Mesothelial cell of epicardium (in vitro differentiated cells): Measurements from ENCODE around the gene PPP2R5B. TPM values are rescaled to one million over a fixed set of nuclear protein-coding genes. Genes with fewer than 3 reads are reported as not detected.

Source experiments
- DNase-seq, 2 experiments: peaks; one replicate each; pipeline ENCODE4 v3.0.0; 2021; ENCODE audit warnings: low spot score in 2 of 2; ENCODE audit not compliant: unreplicated experiment in 2 of 2
- H3K27ac Mint-ChIP-seq: 2 replicates; pipeline ENCODE4 v1.8.0; 2021; ENCODE audit warnings: mixed read lengths
- H3K27me3 Mint-ChIP-seq: 2 replicates; pipeline ENCODE4 v1.8.0; 2021; ENCODE audit warnings: low read depth, mixed read lengths
- H3K36me3 Mint-ChIP-seq: 2 replicates; pipeline ENCODE4 v1.8.0; 2021; ENCODE audit warnings: mixed read lengths
- H3K4me1 Mint-ChIP-seq: 2 replicates; pipeline ENCODE4 v1.8.0; 2021; ENCODE audit warnings: mixed read lengths
- H3K4me3 Mint-ChIP-seq: 2 replicates; pipeline ENCODE4 v1.8.0; 2021; ENCODE audit warnings: mild to moderate bottlenecking, moderate library complexity, mixed read lengths
- H3K9me3 Mint-ChIP-seq: 2 replicates; pipeline ENCODE4 v1.8.0; 2021; ENCODE audit warnings: mixed read lengths
- total RNA-seq: library from RNA; stranded (reverse); gene quantifications from 3 replicates; pipeline ENCODE4 v1.2.1, GENCODE V29; 2021
- TF ChIP-seq, protein P1 (sequence below): fragments of 200-600 bp; sonication (generic); IDR thresholded peaks from one replicate; pipeline ENCODE4 v1.5.0; 2021; ENCODE audit warnings: antibody characterized with exemption; ENCODE audit not compliant: unreplicated experiment

Gene PPP2R5B
- total RNA-seq, 1 donor from 2014 or later: 13.5 TPM

- H3K36me3 Mint-ChIP-seq: peaks cover 17% of the 10 kb centered on the region
- H3K4me1 Mint-ChIP-seq: peaks cover 9% of the 10 kb centered on the region
- no peak overlapping the region for H3K4me3 Mint-ChIP-seq
- H3K9me3 Mint-ChIP-seq: no peaks in the 10 kb centered on the region
- no peak for DNase-seq
- TF ChIP-seq, protein P1, sequence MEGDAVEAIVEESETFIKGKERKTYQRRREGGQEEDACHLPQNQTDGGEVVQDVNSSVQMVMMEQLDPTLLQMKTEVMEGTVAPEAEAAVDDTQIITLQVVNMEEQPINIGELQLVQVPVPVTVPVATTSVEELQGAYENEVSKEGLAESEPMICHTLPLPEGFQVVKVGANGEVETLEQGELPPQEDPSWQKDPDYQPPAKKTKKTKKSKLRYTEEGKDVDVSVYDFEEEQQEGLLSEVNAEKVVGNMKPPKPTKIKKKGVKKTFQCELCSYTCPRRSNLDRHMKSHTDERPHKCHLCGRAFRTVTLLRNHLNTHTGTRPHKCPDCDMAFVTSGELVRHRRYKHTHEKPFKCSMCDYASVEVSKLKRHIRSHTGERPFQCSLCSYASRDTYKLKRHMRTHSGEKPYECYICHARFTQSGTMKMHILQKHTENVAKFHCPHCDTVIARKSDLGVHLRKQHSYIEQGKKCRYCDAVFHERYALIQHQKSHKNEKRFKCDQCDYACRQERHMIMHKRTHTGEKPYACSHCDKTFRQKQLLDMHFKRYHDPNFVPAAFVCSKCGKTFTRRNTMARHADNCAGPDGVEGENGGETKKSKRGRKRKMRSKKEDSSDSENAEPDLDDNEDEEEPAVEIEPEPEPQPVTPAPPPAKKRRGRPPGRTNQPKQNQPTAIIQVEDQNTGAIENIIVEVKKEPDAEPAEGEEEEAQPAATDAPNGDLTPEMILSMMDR: no peak
- no peaks in the 10 kb centered on the region for H3K27me3 Mint-ChIP-seq
- no peak overlapping the region for H3K27ac Mint-ChIP-seq
Measured at GRCh38 chr11:64928957-64929356, 4.5 kb downstream of the PPP2R5B start.

GRCh38 chr11:64929625-64930024, 5.1 kb downstream of the PPP2R5B start:
- DNase-seq: no peak

GRCh38 chr11:64930340-64930739, 5.9 kb downstream of the PPP2R5B start:
- DNase-seq: no peak
- H3K27ac Mint-ChIP-seq: no peak overlapping the region
- TF ChIP-seq, protein P1: no peak
- peaks cover 1% of the 10 kb centered on the region for H3K4me1 Mint-ChIP-seq
- H3K4me3 Mint-ChIP-seq: no peak overlapping the region
- H3K9me3 Mint-ChIP-seq: no peaks in the 10 kb centered on the region
- H3K27me3 Mint-ChIP-seq: no peaks in the 10 kb centered on the region
- H3K36me3 Mint-ChIP-seq: peaks cover 17% of the 10 kb centered on the region

More at GRCh38 chr11:64929625-64930024, 5.1 kb downstream of the PPP2R5B start:
- Mint-ChIP-seq H3K27ac (no peak overlapping the region), H3K36me3 (peaks cover 17% of the 10 kb centered on the region), H3K9me3 (no peaks in the 10 kb centered on the region), H3K4me3 (no peak overlapping the region), H3K4me1 (peaks cover 5% of the 10 kb centered on the region), H3K27me3 (no peaks in the 10 kb centered on the region)
- TF ChIP-seq, protein P1: no peak

DNA sequence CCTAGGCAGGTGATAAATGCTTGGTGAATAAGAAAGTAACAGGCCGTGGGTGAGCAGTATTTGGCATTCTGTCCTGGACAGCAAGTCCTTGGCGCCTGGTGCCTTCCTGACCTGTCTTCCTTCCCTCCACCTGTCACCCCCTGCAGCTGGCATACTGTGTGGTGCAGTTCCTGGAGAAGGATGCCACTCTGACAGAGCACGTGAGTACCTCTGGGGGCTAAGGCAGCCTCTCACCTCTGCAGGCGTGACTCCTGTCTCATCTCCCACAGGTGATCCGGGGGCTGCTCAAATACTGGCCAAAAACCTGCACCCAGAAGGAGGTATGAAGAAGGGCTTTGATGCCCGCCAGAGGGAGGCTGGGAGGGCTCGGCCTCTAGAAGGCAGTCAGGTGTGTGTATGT, 6.8 kb downstream of the PPP2R5B start:
- Mint-ChIP-seq H3K27me3 (no peaks in the 10 kb centered on the region), H3K4me1 (peaks cover 7% of the 10 kb centered on the region), H3K4me3 (no peak overlapping the region), H3K27ac (no peak overlapping the region), H3K9me3 (no peaks in the 10 kb centered on the region), H3K36me3 (peaks cover 17% of the 10 kb centered on the region)
- TF ChIP-seq, protein P1: no peak
- no peak for DNase-seq

DNA sequence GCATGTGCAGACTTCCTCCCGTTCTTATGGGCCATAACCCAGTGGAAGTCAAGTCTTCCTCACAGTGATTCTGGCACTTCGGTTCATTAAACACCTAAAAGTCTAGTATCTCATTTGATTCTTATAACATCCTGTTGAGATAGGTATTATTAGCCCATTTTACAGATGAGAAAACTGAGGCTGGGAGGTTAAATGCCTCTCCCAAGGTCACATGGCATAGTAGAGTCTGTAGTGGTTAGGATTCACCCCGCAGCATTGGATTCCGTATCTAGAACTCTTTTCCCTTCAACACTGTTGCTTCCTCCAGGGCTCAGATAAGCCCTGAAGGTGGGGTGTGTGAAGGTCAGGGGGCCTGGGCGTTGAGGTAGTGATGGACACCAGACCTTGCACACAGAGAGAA, 7.8 kb downstream of the PPP2R5B start:
- Mint-ChIP-seq H3K4me3 (no peak overlapping the region), H3K9me3 (no peaks in the 10 kb centered on the region), H3K4me1 (peaks cover 7% of the 10 kb centered on the region), H3K27me3 (no peaks in the 10 kb centered on the region), H3K27ac (no peak overlapping the region), H3K36me3 (peaks cover 15% of the 10 kb centered on the region)
- no peak for DNase-seq
- TF ChIP-seq, protein P1: no peak
